Natural killer cell (primary cell): ENCODE measurements around the gene FOXB1. TPM values are rescaled to one million over a fixed set of nuclear protein-coding genes. Genes with fewer than 3 reads are reported as not detected.

ENCODE experiments used
- ATAC-seq, 3 donors: fragments of 150-1000 bp in 2 of 3; fragments of 200-7000 bp in 1 of 3; cut with Tn5 transposase; 1 replicate in 1 of 3; 2 replicates in 2 of 3; pipeline ENCODE4 v1.10.0; 2021; ENCODE audit warnings: mild to moderate bottlenecking in 2 of 3, moderate library complexity in 2 of 3
- DNase-seq, 2 donors: peaks; one replicate each; pipeline versions ENCODE4 v3.0.0 to v3.0.0-alpha.2; 2013 to 2021; ENCODE audit warnings: mixed read lengths in 1 of 2
- H3K27ac ChIP-seq: one replicate; pipeline ENCODE4 v1.5.1; 2013; ENCODE audit warnings: mild to moderate bottlenecking, low read length
- H3K27me3 ChIP-seq: one replicate; pipeline ENCODE4 v1.6.1; 2013; ENCODE audit warnings: low read length; ENCODE audit not compliant: control insufficient read depth, insufficient read depth
- H3K36me3 ChIP-seq: one replicate; pipeline ENCODE4 v1.6.1; 2013; ENCODE audit warnings: low read length; ENCODE audit not compliant: control insufficient read depth, insufficient read depth
- H3K4me1 ChIP-seq: one replicate; pipeline ENCODE4 v1.6.1; 2013; ENCODE audit warnings: low read length; ENCODE audit not compliant: control insufficient read depth, insufficient read depth
- H3K4me3 ChIP-seq: one replicate; pipeline ENCODE4 v1.5.1; 2013; ENCODE audit warnings: low read length
- H3K9me3 ChIP-seq: one replicate; pipeline ENCODE4 v1.6.1; 2013; ENCODE audit warnings: low read length; ENCODE audit not compliant: control insufficient read depth, insufficient read depth
- H3K27ac Mint-ChIP-seq, 2 donors: one replicate each; pipeline ENCODE4 v1.8.0; 2022; ENCODE audit warnings: mild to moderate bottlenecking in 2 of 2, mixed read lengths in 2 of 2, moderate library complexity in 1 of 2
- H3K27me3 Mint-ChIP-seq, 2 donors: one replicate each; pipeline ENCODE4 v1.8.0; 2022; ENCODE audit warnings: low read depth in 2 of 2, mixed read lengths in 2 of 2
- H3K36me3 Mint-ChIP-seq: one replicate; pipeline ENCODE4 v1.8.0; 2022; ENCODE audit warnings: mixed read lengths
- H3K4me1 Mint-ChIP-seq, 2 donors: one replicate each; pipeline ENCODE4 v1.8.0; 2022; ENCODE audit warnings: mixed read lengths in 2 of 2
- H3K4me3 Mint-ChIP-seq: one replicate; pipeline ENCODE4 v1.8.0; 2022; ENCODE audit warnings: mild to moderate bottlenecking, moderate library complexity, mixed read lengths
- H3K9me3 Mint-ChIP-seq, 2 donors: one replicate each; pipeline ENCODE4 v1.8.0; 2022; ENCODE audit warnings: mixed read lengths in 2 of 2
- CTCF ChIP-seq: fragments of 200-600 bp; IDR thresholded peaks from one replicate; pipeline ENCODE4 v1.8.0; 2022; ENCODE audit warnings: antibody characterized with exemption
- WGBS: methylation state at CpG from one replicate; pipeline ENCODE4 v1.1.7; 2013; ENCODE audit warnings: missing lambda C conversion rate; ENCODE audit not compliant: insufficient coverage; 5-methylcytosine and 5-hydroxymethylcytosine counted together
- intact Hi-C: fragments of 100-400 bp; cut with micrococcal nuclease; formaldehyde crosslinking; loops from one replicate; pipeline ENCODE4 v1.14.2; 2022
- total RNA-seq, 4 donors: library from RNA; stranded (reverse); fragments of 120-200 nt in 1 of 4; gene quantifications; one replicate each; pipeline versions ENCODE4 v1.2.3 to v1.2.4, GENCODE V29; 2013 to 2022

FOXB1 gene
- total RNA-seq, 3 donors from 2014 or later (not counting 1 experiment from before 2014, with no cell fraction given), result not detected

- Mint-ChIP-seq H3K27me3 (peaks cover 84 to 89% of the 10 kb centered on the region in 2 donors), H3K4me3 (no peak overlapping the region), H3K4me1 (peaks cover 16 to 35% of the 10 kb centered on the region in 2 donors), H3K36me3 (no peaks in the 10 kb centered on the region), H3K9me3 (no peaks in the 10 kb centered on the region), H3K27ac (no peak overlapping the region)
- H3K36me3 ChIP-seq, result no peaks in the 10 kb centered on the region
- DNase-seq (no peak), ATAC-seq (no peak)
- no peak overlapping the region for H3K4me3 ChIP-seq
- TF ChIP-seq CTCF, result no peak
- 7% methylated on average over 28 of the region's 28 CpGs for WGBS
- intact Hi-C loops, result no loop called here
- no peak overlapping the region for H3K27ac ChIP-seq
- H3K9me3 ChIP-seq, result peaks cover 13% of the 10 kb centered on the region
- peaks cover 36% of the 10 kb centered on the region for H3K4me1 ChIP-seq
- H3K27me3 ChIP-seq, result peaks cover 97% of the 10 kb centered on the region
These were observed 4.4 kb upstream of the FOXB1 start for GRCh38 chr15:59999612-60000112.

- peak in 1 of 2 donors; percentile 37 for DNase-seq
- H3K4me1 ChIP-seq, result peaks cover 36% of the 10 kb centered on the region
- intact Hi-C loops, result no loop called here
- H3K4me3 ChIP-seq, result no peak overlapping the region
- H3K27ac ChIP-seq, result no peak overlapping the region
- H3K36me3 ChIP-seq, result no peaks in the 10 kb centered on the region
- peaks cover 96% of the 10 kb centered on the region for H3K27me3 ChIP-seq
- peaks cover 85 to 90% of the 10 kb centered on the region in 2 donors for H3K27me3 Mint-ChIP-seq
- no peak for ATAC-seq
- no peaks in the 10 kb centered on the region for H3K36me3 Mint-ChIP-seq
- peaks cover 13% of the 10 kb centered on the region for H3K9me3 ChIP-seq
- no peak overlapping the region for H3K4me3 Mint-ChIP-seq
- 11% methylated on average over 32 of the region's 33 CpGs for WGBS
- no peak for TF ChIP-seq CTCF
- peaks cover 19 to 38% of the 10 kb centered on the region in 2 donors for H3K4me1 Mint-ChIP-seq
- no peak overlapping the region for H3K27ac Mint-ChIP-seq
- no peaks in the 10 kb centered on the region for H3K9me3 Mint-ChIP-seq
These were observed 3.8 kb upstream of the FOXB1 start for GRCh38 chr15:60000113-60000823.

- Mint-ChIP-seq H3K4me1 (peaks cover 27 to 45% of the 10 kb centered on the region in 2 donors), H3K9me3 (no peaks in the 10 kb centered on the region), H3K4me3 (peak overlapping the region; percentile 13), H3K27me3 (peaks cover 85 to 90% of the 10 kb centered on the region in 2 donors), H3K36me3 (no peaks in the 10 kb centered on the region), H3K27ac (peak overlapping the region in 1 of 2 donors; percentile 23)
- DNase-seq, result peak in 1 of 2 donors; percentile 35
- Histone ChIP-seq H3K9me3 (peaks cover 13% of the 10 kb centered on the region), H3K36me3 (no peaks in the 10 kb centered on the region), H3K27ac (no peak overlapping the region), H3K27me3 (peaks cover 96% of the 10 kb centered on the region), H3K4me1 (peaks cover 44% of the 10 kb centered on the region), H3K4me3 (no peak overlapping the region)
- intact Hi-C loops, result no loop called here
- TF ChIP-seq CTCF, result no peak
- 15% methylated on average over 19 of the region's 19 CpGs for WGBS
- ATAC-seq, result no peak
These were observed 3.1 kb upstream of the FOXB1 start for GRCh38 chr15:60000824-60001609.
